ENCODE results near the gene LRP1. TPM values are rescaled to one million over a fixed set of nuclear protein-coding genes. Genes with fewer than 3 reads are reported as not detected.

The LRP1 gene
- total RNA-seq, 1 donor from 2014 or later = 24.5 TPM

DNA sequence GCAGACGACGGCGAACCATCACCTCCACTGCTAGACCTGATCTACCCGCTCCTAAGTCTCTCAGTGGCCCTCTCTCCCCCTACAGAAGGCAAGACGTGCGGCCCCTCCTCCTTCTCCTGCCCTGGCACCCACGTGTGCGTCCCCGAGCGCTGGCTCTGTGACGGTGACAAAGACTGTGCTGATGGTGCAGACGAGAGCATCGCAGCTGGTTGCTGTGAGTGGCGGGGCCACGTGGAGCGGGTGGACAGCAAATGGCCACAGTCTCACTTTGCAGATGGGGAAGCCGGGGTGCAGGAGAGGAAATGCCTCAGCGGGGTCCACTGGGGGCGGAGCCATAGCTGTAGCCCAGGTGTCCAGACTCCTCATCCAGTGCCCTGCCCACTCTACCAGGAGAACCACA lies 66.9 kb downstream of the LRP1 start:
- no peak for FAIRE-seq
- H3K4me3 ChIP-seq (ENCODE audit: low read depth, low read length) = no peak overlapping the region
- H3K36me3 ChIP-seq (ENCODE audit: control insufficient read depth, insufficient read depth, low read length) = peaks cover 69% of the 10 kb centered on the region
- H3K27me3 ChIP-seq (ENCODE audit: control insufficient read depth, insufficient read depth, low read length) = no peaks in the 10 kb centered on the region
- TF ChIP-seq, protein P1, sequence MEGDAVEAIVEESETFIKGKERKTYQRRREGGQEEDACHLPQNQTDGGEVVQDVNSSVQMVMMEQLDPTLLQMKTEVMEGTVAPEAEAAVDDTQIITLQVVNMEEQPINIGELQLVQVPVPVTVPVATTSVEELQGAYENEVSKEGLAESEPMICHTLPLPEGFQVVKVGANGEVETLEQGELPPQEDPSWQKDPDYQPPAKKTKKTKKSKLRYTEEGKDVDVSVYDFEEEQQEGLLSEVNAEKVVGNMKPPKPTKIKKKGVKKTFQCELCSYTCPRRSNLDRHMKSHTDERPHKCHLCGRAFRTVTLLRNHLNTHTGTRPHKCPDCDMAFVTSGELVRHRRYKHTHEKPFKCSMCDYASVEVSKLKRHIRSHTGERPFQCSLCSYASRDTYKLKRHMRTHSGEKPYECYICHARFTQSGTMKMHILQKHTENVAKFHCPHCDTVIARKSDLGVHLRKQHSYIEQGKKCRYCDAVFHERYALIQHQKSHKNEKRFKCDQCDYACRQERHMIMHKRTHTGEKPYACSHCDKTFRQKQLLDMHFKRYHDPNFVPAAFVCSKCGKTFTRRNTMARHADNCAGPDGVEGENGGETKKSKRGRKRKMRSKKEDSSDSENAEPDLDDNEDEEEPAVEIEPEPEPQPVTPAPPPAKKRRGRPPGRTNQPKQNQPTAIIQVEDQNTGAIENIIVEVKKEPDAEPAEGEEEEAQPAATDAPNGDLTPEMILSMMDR (IDR thresholded peaks at IDR 0.05; ENCODE audit: insufficient read depth, low read length, severe bottlenecking) = no peak
- no peak for DNase-seq (ENCODE audit: low read depth)

DNA sequence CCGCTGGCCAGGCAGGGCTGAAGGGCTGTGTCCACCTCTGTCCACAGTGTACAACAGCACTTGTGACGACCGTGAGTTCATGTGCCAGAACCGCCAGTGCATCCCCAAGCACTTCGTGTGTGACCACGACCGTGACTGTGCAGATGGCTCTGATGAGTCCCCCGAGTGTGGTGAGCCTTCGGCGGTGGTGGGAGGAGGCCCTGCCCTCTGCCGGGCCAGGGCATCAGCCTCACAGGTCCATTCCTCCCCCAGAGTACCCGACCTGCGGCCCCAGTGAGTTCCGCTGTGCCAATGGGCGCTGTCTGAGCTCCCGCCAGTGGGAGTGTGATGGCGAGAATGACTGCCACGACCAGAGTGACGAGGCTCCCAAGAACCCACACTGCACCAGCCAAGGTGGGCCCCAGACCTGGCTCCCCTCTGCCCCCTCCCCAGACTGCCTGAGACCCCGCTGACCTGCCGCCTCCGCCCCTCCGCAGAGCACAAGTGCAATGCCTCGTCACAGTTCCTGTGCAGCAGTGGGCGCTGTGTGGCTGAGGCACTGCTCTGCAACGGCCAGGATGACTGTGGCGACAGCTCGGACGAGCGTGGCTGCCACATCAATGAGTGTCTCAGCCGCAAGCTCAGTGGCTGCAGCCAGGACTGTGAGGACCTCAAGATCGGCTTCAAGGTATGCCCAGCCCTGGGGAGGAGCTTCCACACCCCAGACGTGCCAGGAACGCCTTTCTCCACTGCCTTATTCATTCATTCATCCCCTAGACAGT lies 67.5 kb downstream of the LRP1 start:
- no peak for FAIRE-seq
- no peak for DNase-seq (ENCODE audit: low read depth)
- Histone ChIP-seq H3K36me3 (ENCODE audit: control insufficient read depth, insufficient read depth, low read length) (peaks cover 69% of the 10 kb centered on the region), H3K4me3 (ENCODE audit: low read depth, low read length) (no peak overlapping the region), H3K27me3 (ENCODE audit: control insufficient read depth, insufficient read depth, low read length) (no peaks in the 10 kb centered on the region)
- TF ChIP-seq, protein P1 (IDR thresholded peaks at IDR 0.05; ENCODE audit: insufficient read depth, low read length, severe bottlenecking) = no peak

DNA sequence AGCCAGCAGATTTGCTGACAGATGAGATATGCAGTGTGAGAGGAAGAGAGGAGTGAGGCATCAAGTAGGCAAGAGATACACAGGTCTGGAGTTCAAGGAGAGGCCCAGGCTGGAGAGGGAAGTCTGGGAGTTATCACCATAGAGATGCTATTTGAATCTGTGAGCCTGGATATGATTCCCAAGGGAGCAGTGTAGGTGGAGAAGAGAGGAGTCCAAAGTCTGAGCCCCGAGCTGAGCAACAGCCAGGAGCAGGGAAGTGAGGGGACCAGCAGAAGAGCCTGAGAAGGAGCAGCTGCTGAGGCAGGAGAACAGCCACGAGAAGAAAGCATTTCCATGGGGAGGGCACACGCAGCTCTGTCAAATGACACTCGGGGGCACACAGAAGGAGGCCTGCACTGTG lies 68.2 kb downstream of the LRP1 start:
- no peak for DNase-seq (ENCODE audit: low read depth)
- H3K36me3 ChIP-seq (ENCODE audit: control insufficient read depth, insufficient read depth, low read length) = peaks cover 63% of the 10 kb centered on the region

DNA sequence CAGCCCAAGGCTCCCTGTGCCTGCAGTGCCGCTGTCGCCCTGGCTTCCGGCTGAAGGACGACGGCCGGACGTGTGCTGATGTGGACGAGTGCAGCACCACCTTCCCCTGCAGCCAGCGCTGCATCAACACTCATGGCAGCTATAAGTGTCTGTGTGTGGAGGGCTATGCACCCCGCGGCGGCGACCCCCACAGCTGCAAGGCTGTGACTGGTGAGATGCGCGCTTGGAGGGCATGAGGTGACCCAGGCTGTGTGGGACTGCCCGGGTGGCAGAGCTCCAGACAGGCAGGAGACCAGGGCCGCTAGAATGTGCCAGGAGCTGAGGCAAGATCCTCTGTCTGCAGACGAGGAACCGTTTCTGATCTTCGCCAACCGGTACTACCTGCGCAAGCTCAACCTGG lies 68.7 kb downstream of the LRP1 start:
- Histone ChIP-seq H3K36me3 (ENCODE audit: control insufficient read depth, insufficient read depth, low read length) (peaks cover 60% of the 10 kb centered on the region), H3K27me3 (ENCODE audit: control insufficient read depth, insufficient read depth, low read length) (no peaks in the 10 kb centered on the region), H3K4me3 (ENCODE audit: low read depth, low read length) (no peak overlapping the region)
- FAIRE-seq = no peak
- DNase-seq (ENCODE audit: low read depth) = no peak
- TF ChIP-seq, protein P1 (IDR thresholded peaks at IDR 0.05; ENCODE audit: insufficient read depth, low read length, severe bottlenecking) = no peak

More for the DNA sequence above, 68.2 kb downstream of the LRP1 start:
- TF ChIP-seq, protein P1 (IDR thresholded peaks at IDR 0.05; ENCODE audit: insufficient read depth, low read length, severe bottlenecking) = no peak
- no peak for FAIRE-seq
- Histone ChIP-seq H3K27me3 (ENCODE audit: control insufficient read depth, insufficient read depth, low read length) (no peaks in the 10 kb centered on the region), H3K4me3 (ENCODE audit: low read depth, low read length) (no peak overlapping the region)

DNA sequence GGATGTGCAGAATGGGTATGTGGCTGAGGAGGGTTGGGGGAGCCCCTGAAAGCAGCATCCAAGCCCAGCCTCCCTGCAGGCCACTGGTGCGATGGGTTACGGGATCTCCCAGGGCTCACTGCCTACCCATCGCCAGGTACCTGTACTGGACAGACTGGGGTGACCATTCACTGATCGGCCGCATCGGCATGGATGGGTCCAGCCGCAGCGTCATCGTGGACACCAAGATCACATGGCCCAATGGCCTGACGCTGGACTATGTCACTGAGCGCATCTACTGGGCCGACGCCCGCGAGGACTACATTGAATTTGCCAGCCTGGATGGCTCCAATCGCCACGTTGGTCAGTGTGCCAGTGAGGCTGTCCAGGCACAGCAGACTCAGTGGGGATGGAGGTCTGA lies 70.0 kb downstream of the LRP1 start:
- H3K36me3 ChIP-seq (ENCODE audit: control insufficient read depth, insufficient read depth, low read length) = peaks cover 60% of the 10 kb centered on the region
- no peak overlapping the region for H3K4me3 ChIP-seq (ENCODE audit: low read depth, low read length)
- no peak for FAIRE-seq

More for the DNA sequence above, 70.0 kb downstream of the LRP1 start:
- TF ChIP-seq, protein P1 (IDR thresholded peaks at IDR 0.05; ENCODE audit: insufficient read depth, low read length, severe bottlenecking) = no peak
- DNase-seq (ENCODE audit: low read depth) = no peak
- H3K27me3 ChIP-seq (ENCODE audit: control insufficient read depth, insufficient read depth, low read length) = no peaks in the 10 kb centered on the region

Measured in bronchial epithelial cell (primary cell).